Left kidney (tissue), 8 donors: ENCODE measurements around the gene PEX6. TPM values are rescaled to one million over a fixed set of nuclear protein-coding genes. Genes with fewer than 3 reads are reported as not detected.

Source experiments
- DNase-seq: peaks from one replicate; pipeline ENCODE4 v3.0.0-alpha.2; 2013
- long read RNA-seq, 8 donors: transcript quantifications; one replicate each; lab custom pipeline, GENCODE V29; 2026
- polyA plus RNA-seq: library from polyadenylated mRNA; unstranded; fragments of 120-200 nt; gene quantifications from one replicate; pipeline ENCODE4 v1.2.1, GENCODE V29; 2013; ENCODE audit not compliant: insufficient read length

The PEX6 gene, protein sequence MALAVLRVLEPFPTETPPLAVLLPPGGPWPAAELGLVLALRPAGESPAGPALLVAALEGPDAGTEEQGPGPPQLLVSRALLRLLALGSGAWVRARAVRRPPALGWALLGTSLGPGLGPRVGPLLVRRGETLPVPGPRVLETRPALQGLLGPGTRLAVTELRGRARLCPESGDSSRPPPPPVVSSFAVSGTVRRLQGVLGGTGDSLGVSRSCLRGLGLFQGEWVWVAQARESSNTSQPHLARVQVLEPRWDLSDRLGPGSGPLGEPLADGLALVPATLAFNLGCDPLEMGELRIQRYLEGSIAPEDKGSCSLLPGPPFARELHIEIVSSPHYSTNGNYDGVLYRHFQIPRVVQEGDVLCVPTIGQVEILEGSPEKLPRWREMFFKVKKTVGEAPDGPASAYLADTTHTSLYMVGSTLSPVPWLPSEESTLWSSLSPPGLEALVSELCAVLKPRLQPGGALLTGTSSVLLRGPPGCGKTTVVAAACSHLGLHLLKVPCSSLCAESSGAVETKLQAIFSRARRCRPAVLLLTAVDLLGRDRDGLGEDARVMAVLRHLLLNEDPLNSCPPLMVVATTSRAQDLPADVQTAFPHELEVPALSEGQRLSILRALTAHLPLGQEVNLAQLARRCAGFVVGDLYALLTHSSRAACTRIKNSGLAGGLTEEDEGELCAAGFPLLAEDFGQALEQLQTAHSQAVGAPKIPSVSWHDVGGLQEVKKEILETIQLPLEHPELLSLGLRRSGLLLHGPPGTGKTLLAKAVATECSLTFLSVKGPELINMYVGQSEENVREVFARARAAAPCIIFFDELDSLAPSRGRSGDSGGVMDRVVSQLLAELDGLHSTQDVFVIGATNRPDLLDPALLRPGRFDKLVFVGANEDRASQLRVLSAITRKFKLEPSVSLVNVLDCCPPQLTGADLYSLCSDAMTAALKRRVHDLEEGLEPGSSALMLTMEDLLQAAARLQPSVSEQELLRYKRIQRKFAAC
- polyA plus RNA-seq: 18.2 TPM
- long read RNA-seq, donor 1, transcript PEX6-202 (17 exons, 3,478 nt): major isoform, 14 of 19 reads
- long read RNA-seq, donor 1, partial matches to known transcripts: 5 of 19 reads
- long read RNA-seq, donor 1, other reads (novel, unspliced or antisense): 0 of 19 reads
- long read RNA-seq, donor 2, partial matches to known transcripts: 0 of 2 reads
- long read RNA-seq, donor 2, other reads (novel, unspliced or antisense): 0 of 2 reads
- long read RNA-seq, donor 3, partial matches to known transcripts: 0 of 2 reads
- long read RNA-seq, donor 3, other reads (novel, unspliced or antisense): 0 of 2 reads
- long read RNA-seq, donor 4: 0 reads
- long read RNA-seq, donor 5, partial matches to known transcripts: 0 of 4 reads
- long read RNA-seq, donor 5, other reads (novel, unspliced or antisense): 0 of 4 reads
- long read RNA-seq, donor 6, partial matches to known transcripts: 0 of 3 reads
- long read RNA-seq, donor 6, other reads (novel, unspliced or antisense): 0 of 3 reads
- long read RNA-seq, donor 7, transcript PEX6-202 (17 exons, 3,478 nt): major isoform, 9 of 20 reads
- long read RNA-seq, donor 7, partial matches to known transcripts: 11 of 20 reads
- long read RNA-seq, donor 7, other reads (novel, unspliced or antisense): 0 of 20 reads
- long read RNA-seq, donor 8: 0 reads

DNA sequence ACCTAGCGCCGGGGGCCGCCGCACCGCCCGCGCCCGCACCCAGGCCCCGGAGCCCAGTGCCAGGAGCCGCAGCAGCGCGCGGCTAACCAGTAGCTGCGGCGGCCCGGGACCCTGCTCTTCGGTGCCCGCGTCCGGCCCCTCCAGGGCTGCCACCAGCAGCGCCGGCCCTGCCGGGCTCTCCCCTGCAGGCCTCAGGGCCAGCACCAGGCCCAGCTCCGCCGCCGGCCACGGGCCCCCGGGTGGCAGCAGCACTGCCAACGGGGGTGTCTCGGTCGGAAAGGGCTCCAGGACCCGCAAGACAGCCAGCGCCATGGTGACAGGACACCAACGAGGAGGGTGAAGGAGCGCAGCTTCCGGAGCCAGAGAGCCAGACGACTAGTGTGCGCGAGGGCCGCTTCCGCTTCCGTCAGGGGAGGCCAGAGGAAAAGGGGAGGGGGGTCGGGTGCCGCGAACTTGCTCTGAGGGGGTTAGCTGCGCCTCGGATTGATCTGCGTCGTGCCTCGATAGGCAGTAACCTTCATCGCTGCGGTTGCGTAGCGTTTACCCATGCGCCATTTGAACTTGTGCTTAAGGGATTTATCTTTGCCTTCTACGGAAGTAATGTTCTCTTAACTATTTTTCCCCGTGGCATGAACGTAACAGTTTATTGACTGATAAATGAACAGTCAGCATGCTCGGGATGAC is at the start of gene PEX6:
TSS of gene PEX6 (minus strand) at position 343 of the 684 bp plus-strand sequence. CDS start at position 312, 31 bp downstream.
- peak; percentile 84 for DNase-seq

DNA sequence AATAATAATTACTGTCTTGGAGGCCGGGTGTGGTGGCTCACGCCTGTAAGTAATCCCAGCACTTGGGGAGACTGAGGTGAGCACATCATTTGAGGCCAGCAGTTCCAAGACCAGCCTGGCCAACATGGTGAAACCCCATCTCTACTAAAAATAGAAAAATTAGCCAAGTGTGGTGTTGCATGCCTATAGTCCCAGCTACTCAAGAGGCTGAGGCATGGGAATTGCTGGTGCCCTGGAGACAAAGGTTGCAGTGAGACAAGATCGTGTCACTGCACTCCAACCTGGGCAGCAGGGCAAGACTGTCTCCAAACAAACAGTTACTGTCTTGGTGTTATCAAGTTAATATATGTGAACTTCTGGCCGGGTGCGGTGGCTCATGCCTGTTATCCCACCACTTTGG is 47.4 kb upstream of the PEX6 start:
- no peak for DNase-seq

- no peak for DNase-seq
Measured at GRCh38 chr6:43024436-43024835, 45.5 kb upstream of the PEX6 start.

- DNase-seq: peak; percentile 65
Measured at GRCh38 chr6:43021270-43022047, 42.5 kb upstream of the PEX6 start, which contains the start of gene RRP36. Gene RRP36, plus strand, starts transcription at chr6:43021623. Its CDS starts 32 bp downstream, at chr6:43021655.

GRCh38 chr6:43020847-43021246 is 41.9 kb upstream of the PEX6 start:
- no peak for DNase-seq

DNA sequence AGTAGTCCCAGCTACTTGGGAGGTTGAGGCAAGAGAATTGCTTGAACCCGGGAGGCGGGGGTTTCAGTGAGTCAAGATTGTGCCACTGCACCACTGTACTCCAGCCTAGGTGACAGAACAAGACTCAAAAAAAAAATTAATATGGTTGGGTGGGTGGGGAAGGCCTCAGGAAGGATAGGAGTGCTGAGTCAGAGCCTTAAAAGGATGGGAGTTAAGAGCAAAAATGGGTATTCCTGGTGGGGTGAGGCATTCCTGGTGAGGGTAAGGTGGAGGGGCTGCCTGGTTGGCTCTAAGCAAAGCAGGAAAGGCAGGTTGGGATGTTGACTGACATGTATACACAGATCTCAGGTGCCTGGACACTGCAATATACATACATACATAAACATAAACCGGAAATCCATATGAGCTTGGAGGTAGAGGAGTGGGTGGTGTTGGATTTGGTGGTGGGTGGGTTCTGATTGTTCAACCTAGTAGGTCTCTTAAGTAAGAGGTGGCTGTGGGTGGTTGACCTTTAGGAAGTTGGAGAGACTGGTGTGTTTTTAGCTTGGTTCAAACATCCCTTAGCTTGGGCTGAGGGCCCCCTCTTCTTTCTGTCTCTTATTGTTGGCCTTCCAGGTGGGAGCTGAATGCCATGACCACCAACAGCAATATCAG is 41.2 kb upstream of the PEX6 start:
- no peak for DNase-seq

DNA sequence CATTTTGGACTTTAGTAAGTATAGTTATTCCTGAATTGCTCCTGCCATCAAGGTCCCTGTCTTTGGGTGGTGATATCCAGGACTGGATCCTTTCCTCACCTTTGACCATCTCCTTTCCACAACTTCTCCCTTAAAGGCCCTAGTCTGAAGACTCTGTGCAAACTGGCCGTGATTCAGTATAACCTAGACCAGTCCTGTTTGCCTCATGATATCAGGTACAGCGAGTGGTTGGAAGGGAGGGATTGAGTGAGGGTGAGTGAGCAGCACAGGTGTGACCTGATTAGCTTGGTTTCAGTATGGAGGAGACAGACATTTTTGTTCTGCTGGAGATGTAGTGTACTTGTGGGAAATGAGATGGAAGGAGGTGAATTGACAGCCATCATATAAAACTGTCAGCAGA is 40.2 kb upstream of the PEX6 start:
- DNase-seq: no peak

GRCh38 chr6:43016943-43017334 is 38.0 kb upstream of the PEX6 start:
- DNase-seq: no peak

DNA sequence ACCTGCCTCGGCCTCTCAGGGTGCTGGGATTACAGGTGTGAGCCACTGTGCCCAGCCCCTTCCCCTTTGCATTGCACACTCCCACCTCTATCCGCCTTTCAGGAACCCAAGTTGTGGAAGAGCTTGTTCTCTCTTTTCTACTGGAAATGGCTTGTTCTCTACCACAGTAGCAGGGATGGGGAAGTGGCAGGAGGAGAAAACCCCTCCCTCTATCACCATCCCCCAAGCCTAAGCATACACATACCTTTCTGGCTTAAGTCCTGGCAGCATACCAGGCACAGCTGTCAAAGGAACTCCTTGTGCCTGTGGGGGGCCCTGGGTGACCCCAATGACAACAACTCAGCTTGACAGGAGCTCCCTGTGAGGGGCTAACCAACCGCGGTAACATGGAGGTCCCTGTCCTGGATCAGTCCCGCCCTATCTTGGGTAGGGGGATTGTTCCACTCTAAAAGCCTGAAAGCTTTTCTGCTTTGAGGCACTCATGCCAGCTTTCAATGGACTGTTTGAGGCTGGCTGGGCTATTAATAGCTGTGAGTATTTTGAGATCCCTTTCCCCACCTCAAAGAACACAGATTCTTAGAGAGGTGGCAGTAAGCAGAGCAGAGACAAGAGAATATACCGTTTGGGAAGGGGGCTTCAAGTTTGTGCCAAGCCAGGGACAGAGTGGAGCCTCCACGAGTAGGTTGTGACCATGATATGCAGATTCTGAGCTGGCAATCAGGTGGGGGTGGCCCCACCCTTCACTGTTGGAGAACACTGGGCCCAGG is 37.4 kb upstream of the PEX6 start:
- DNase-seq: no peak

DNA sequence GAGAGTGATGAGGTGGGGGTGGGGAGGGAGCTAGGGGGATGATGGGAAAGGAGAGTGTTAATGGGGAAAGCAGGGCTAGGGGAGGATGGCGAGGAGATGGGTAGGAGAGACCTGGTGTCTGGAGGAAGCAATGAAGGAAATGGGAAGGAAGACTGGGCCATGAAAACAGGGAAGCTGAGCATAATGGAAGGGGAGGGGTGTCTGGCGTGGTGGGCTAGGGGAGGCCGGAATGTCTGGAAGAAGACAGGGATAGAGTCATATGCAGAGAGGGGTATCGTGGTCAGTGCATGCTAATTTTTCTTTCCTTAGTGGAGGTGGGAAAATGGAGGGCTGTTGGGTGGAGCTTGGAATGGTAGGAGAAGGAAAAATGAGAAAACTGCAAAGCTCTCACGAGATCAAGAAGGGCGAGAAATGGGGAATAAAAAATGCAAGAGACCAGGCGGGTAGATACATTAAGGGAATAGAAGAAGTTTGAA is 35.5 kb upstream of the PEX6 start:
- DNase-seq: no peak

DNA sequence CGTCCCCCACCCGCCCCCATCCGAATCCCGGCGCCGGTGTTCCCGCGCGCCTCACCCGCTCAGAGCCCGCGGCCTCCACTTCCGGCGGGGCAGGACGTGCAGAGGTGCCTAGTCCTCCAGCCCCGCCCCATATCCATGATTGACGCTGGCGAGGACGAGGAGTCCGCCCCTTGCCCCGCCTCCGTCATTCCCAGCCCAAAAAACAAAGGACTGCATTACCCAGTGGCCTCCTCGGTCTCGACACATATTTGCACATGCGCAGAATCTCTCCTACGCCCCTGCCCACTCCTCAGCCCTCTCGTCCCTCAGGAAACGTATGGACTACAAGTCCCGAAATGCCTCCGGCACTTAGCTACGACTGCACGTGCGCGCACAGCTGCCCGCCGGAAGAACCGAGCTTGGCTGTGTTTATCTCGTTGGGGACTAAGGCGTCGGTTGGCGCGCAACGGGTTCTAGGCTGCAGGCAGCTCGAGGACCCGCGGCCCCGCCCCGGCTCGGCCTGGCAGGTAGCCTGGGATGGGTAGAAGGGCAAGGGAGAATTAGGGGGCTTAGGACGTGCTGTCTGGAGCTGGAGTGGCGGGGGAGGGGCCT is 35.0 kb upstream of the PEX6 start, which contains the start of the genes KLHDC3 and MEA1:
TSS of gene KLHDC3 (plus strand) at position 407 of the 591 bp plus-strand sequence. CDS start 2,944 bp downstream, outside the sequence.
TSS of gene MEA1 (minus strand) at position 104 of the 591 bp plus-strand sequence. CDS start 133 bp downstream, outside the sequence.
- peak; percentile 100 for DNase-seq

GRCh38 chr6:43013097-43013842 is 34.3 kb upstream of the PEX6 start:
- DNase-seq: no peak

- DNase-seq: no peak
Measured at GRCh38 chr6:43012364-43012763, 33.4 kb upstream of the PEX6 start.

DNA sequence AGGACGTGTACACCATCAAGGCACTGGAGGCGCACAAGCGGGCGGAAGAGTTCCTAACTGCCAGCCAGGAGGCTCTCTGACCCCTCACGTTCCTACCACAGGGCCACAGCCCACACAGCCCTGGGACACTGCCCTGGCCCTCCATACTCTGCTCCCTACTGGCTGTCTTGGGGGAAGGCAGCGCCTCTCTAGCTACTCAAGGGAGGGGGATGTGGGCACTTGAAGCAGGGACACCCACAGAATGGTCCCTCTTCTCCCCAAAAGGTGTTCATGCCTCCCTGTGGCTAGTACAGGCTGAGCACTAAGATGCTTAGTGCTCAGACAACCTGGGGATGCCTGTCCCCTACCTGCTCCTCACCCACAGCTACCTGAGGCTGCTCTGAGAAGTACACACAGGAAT is 32.2 kb upstream of the PEX6 start:
- no peak for DNase-seq

GRCh38 chr6:43009124-43009523 is 30.1 kb upstream of the PEX6 start:
- DNase-seq: no peak

GRCh38 chr6:43007126-43007525 is 28.1 kb upstream of the PEX6 start:
- DNase-seq: no peak

DNA sequence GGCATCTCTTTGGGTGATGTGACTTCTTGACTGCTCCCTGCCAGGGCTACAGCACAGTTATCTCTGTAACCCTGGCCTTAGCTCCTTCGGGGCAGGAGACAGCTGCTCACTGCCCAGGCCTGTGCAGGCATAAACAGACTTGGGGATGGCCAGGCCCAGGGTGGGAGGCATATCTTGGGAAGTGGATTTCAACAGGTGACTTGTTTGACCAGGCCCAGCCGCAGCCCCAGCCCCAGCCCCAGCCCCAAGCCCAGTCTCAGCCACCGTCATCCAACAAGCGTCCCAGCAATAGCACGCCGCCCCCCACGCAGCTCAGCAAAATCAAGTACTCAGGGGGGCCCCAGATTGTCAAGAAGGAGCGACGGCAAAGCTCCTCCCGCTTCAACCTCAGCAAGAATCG is 27.3 kb upstream of the PEX6 start:
- no peak for DNase-seq
